ENCODE measurements around the gene SNCA.

SNCA gene

GRCh38 chr4:89715631-89716030 lies 121.3 kb downstream of the SNCA start:
- no peak overlapping the region for H3K4me3 ChIP-seq (ENCODE audit: control insufficient read depth, low read depth, low read length)
- TF ChIP-seq, protein P1, sequence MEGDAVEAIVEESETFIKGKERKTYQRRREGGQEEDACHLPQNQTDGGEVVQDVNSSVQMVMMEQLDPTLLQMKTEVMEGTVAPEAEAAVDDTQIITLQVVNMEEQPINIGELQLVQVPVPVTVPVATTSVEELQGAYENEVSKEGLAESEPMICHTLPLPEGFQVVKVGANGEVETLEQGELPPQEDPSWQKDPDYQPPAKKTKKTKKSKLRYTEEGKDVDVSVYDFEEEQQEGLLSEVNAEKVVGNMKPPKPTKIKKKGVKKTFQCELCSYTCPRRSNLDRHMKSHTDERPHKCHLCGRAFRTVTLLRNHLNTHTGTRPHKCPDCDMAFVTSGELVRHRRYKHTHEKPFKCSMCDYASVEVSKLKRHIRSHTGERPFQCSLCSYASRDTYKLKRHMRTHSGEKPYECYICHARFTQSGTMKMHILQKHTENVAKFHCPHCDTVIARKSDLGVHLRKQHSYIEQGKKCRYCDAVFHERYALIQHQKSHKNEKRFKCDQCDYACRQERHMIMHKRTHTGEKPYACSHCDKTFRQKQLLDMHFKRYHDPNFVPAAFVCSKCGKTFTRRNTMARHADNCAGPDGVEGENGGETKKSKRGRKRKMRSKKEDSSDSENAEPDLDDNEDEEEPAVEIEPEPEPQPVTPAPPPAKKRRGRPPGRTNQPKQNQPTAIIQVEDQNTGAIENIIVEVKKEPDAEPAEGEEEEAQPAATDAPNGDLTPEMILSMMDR (IDR thresholded peaks at IDR 0.05; ENCODE audit: control insufficient read depth, insufficient read depth, low read depth, low read length, missing control alignments): no peak
- DNase-seq (ENCODE audit: low read depth): no peak

DNA sequence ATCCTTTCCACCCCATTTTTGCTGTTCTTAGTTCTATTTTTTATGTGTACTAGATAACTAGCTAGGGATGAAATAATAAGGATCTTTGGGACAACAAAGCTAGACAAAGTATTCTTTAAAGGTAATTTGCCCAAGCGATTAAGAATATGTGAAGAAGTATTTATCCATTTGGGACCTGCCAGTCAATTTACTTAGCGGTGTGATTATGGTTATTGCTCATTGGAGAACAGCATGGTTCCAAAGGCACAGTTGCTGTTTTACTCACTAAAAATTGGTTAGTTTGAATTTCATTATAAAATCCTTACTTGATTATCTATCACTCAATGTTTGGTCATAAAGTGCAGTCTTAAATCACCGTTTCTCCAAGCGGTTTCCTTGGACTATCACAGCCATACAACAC lies 124.1 kb downstream of the SNCA start:
- no peak overlapping the region for H3K4me3 ChIP-seq (ENCODE audit: control insufficient read depth, low read depth, low read length)
- TF ChIP-seq, protein P1 (IDR thresholded peaks at IDR 0.05; ENCODE audit: control insufficient read depth, insufficient read depth, low read depth, low read length, missing control alignments): no peak
- no peak for DNase-seq (ENCODE audit: low read depth)

DNA sequence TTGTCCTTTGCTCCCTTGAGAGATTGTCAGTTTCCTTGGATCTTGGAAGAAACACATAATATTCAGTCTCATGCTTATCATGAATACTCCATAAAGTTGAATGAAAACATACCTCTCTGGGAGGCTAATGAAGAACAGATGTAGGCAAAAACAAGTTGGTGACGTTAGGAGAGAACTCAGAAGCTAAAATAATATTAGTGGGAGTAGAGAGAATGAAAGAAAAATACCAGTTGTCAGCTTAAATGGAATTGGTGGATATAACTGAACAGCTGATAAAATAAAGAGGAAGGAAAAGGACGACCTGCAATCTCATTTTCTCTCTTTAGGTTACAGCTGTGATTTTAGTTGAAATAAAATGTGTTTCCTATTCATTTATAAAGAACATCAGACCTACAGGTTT lies 124.8 kb downstream of the SNCA start:
- peak; percentile 47 for DNase-seq (ENCODE audit: low read depth)
- no peak overlapping the region for H3K4me3 ChIP-seq (ENCODE audit: control insufficient read depth, low read depth, low read length)
- TF ChIP-seq, protein P1 (IDR thresholded peaks at IDR 0.05; ENCODE audit: control insufficient read depth, insufficient read depth, low read depth, low read length, missing control alignments): no peak

DNA sequence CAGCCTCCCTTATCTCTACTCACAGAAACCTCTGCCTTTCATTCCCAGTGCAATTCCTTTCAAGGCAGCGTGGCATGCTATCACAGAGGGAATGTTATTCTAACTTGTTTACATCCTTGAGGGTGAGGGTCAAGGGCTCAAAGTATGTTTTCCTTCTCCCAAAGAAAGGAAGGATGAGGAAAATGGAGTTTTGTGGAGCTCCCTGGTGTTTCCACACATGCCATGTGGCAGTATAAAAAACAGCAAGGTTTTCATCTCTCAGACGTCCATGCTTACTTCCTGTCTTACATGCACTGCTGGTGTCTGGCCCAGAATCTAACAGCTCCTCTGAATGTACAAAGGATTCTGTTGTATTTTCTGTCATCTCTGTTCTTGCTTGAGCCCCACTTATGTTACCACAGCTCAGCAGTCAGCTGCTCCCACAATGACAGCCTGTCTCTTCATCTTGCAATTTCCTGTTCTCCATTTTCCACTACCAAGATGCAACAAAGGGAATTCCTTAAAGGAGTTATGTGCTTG lies 128.0 kb downstream of the SNCA start:
- TF ChIP-seq, protein P1 (IDR thresholded peaks at IDR 0.05; ENCODE audit: control insufficient read depth, insufficient read depth, low read depth, low read length, missing control alignments): no peak
- peak; percentile 3 for DNase-seq (ENCODE audit: low read depth)
- H3K4me3 ChIP-seq (ENCODE audit: control insufficient read depth, low read depth, low read length): no peak overlapping the region

DNA sequence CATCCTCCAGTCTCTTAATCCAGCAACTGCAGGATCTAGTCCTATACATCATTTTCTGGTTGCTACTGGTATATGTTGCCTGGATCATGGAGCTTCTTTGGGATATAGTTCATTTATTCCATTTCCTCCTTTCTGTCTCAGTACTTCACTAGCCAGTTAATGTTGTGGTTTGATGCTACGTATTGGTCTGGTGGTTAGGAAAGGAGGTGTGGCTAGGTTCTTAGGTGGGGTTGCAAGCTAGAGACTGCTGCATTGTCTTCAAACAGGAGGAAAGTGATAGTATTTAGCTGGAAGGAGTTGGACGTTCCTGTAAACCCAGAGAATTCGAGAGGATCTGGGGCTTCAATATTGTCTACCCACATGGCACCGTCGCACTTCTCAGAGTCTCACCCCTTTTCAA lies 129.5 kb downstream of the SNCA start:
- H3K4me3 ChIP-seq (ENCODE audit: control insufficient read depth, low read depth, low read length): no peak overlapping the region
- TF ChIP-seq, protein P1 (IDR thresholded peaks at IDR 0.05; ENCODE audit: control insufficient read depth, insufficient read depth, low read depth, low read length, missing control alignments): no peak
- DNase-seq (ENCODE audit: low read depth): no peak

GRCh38 chr4:89704651-89705395 lies 132.1 kb downstream of the SNCA start:
- TF ChIP-seq, protein P1 (IDR thresholded peaks at IDR 0.05; ENCODE audit: control insufficient read depth, insufficient read depth, low read depth, low read length, missing control alignments): no peak
- H3K4me3 ChIP-seq (ENCODE audit: control insufficient read depth, low read depth, low read length): no peak overlapping the region
- no peak for DNase-seq (ENCODE audit: low read depth)

All from AG09309 (cell line).